RCC 7860 (cell line): ENCODE data around the gene GTF2A1.
"Not testable (repeated sequence)": the region's sequence is repeated elsewhere in the genome, so short reads cannot be mapped to it uniquely, and the experiment has no call there.

Experiments
- DNase-seq: peaks from one replicate; pipeline ENCODE4 v3.0.0-alpha.2; 2015; ENCODE audit warnings: low spot score
- FAIRE-seq: peaks from 2 replicates; lab custom pipeline; 2012; peaks lifted over from hg19 to GRCh38; lab: Jason Lieb, UNC

The GTF2A1 gene

GRCh38 chr14:81220830-81221578, at the start of gene GTF2A1:
TSS of gene GTF2A1 (minus strand) at chr14:81220959. CDS start at chr14:81220518, 441 bp downstream.
- FAIRE-seq, result no peak
- DNase-seq, result peak; percentile 79

- FAIRE-seq, result no peak
- no peak for DNase-seq
Measured at GRCh38 chr14:81269979-81270375, 49.2 kb upstream of the GTF2A1 start.

GRCh38 chr14:81269100-81269978, 48.6 kb upstream of the GTF2A1 start:
- peak; percentile 75 for FAIRE-seq
- peak; percentile 53 for DNase-seq

GRCh38 chr14:81268016-81268416, 47.3 kb upstream of the GTF2A1 start:
- FAIRE-seq (peak; percentile 14), DNase-seq (peak; percentile 46)

GRCh38 chr14:81265636-81266169, 44.9 kb upstream of the GTF2A1 start:
- FAIRE-seq, result no peak
- no peak for DNase-seq

- no peak for DNase-seq
- no peak for FAIRE-seq
Measured at GRCh38 chr14:81264671-81265070, 43.9 kb upstream of the GTF2A1 start.

GRCh38 chr14:81263777-81264410, 43.1 kb upstream of the GTF2A1 start:
- FAIRE-seq (no peak), DNase-seq (no peak)

- no peak for DNase-seq
- FAIRE-seq, result no peak
Measured at GRCh38 chr14:81261176-81261575, 40.4 kb upstream of the GTF2A1 start.

- no peak for DNase-seq
- FAIRE-seq, result no peak
Measured at GRCh38 chr14:81260732-81261131, 40.0 kb upstream of the GTF2A1 start.

- DNase-seq (peak; percentile 6), FAIRE-seq (no peak)
Measured at GRCh38 chr14:81256289-81256960, 35.7 kb upstream of the GTF2A1 start.

- FAIRE-seq (no peak), DNase-seq (no peak)
Measured at GRCh38 chr14:81252278-81252677, 31.5 kb upstream of the GTF2A1 start.

- FAIRE-seq, result no peak
- no peak for DNase-seq
Measured at GRCh38 chr14:81247271-81247766, 26.6 kb upstream of the GTF2A1 start.

GRCh38 chr14:81246461-81247270, 25.9 kb upstream of the GTF2A1 start:
- DNase-seq (no peak), FAIRE-seq (no peak)

- no peak for DNase-seq
- FAIRE-seq, result no peak
Measured at GRCh38 chr14:81245771-81246170, 25.0 kb upstream of the GTF2A1 start.

- not testable (repeated sequence) for FAIRE-seq
Measured at GRCh38 chr14:81244431-81244830, 23.7 kb upstream of the GTF2A1 start.

GRCh38 chr14:81243499-81243898, 22.7 kb upstream of the GTF2A1 start:
- no peak for FAIRE-seq
- DNase-seq, result no peak

More at GRCh38 chr14:81244431-81244830, 23.7 kb upstream of the GTF2A1 start:
- DNase-seq, result not testable (repeated sequence)

- not testable (repeated sequence) for FAIRE-seq, DNase-seq
Measured at GRCh38 chr14:81236849-81237248, 16.1 kb upstream of the GTF2A1 start.

GRCh38 chr14:81236138-81236537, 15.4 kb upstream of the GTF2A1 start:
- FAIRE-seq, result no peak
- no peak for DNase-seq

- FAIRE-seq (no peak), DNase-seq (no peak)
Measured at GRCh38 chr14:81235096-81235495, 14.3 kb upstream of the GTF2A1 start.
